ENCODE measurements around the gene COL2A1. TPM values are rescaled to one million over a fixed set of nuclear protein-coding genes. Genes with fewer than 3 reads are reported as not detected.

The COL2A1 gene
- total RNA-seq, 2 experiments from 2014 or later, result 0.34 TPM; not detected in 1

DNA sequence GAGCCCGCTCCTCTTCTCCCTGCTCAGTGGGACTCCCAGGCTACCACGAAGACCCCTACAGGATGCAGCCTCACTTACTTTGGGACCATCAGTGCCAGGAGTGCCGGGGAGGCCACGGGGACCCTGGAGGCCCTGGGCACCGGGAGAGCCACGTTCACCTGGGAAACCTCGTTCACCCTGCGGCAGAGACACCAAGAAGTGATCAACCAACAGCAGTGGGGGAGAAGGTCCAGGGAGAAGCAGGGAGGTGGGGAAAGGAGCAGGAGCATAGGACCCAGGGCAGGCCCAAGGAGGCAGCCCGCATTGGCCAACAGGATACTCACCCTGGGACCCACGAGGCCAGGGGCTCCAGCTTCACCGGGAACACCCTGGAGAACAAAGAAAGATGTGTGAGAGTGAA, 21.5 kb downstream of the COL2A1 start:
- TF ChIP-seq, protein P1, sequence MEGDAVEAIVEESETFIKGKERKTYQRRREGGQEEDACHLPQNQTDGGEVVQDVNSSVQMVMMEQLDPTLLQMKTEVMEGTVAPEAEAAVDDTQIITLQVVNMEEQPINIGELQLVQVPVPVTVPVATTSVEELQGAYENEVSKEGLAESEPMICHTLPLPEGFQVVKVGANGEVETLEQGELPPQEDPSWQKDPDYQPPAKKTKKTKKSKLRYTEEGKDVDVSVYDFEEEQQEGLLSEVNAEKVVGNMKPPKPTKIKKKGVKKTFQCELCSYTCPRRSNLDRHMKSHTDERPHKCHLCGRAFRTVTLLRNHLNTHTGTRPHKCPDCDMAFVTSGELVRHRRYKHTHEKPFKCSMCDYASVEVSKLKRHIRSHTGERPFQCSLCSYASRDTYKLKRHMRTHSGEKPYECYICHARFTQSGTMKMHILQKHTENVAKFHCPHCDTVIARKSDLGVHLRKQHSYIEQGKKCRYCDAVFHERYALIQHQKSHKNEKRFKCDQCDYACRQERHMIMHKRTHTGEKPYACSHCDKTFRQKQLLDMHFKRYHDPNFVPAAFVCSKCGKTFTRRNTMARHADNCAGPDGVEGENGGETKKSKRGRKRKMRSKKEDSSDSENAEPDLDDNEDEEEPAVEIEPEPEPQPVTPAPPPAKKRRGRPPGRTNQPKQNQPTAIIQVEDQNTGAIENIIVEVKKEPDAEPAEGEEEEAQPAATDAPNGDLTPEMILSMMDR (IDR thresholded peaks at IDR 0.05), result no peak
- H3K27me3 Mint-ChIP-seq, result peaks cover 4% of the 10 kb centered on the region
- H3K36me3 Mint-ChIP-seq (ENCODE audit: low read depth), result no peaks in the 10 kb centered on the region
- no peak overlapping the region for H3K4me3 Mint-ChIP-seq
- no peak overlapping the region for H3K27ac Mint-ChIP-seq
- ATAC-seq (no peak), DNase-seq (no peak)
- ChIA-PET POLR2A (no interaction called here), CTCF (interaction anchor here (1.2 kb wide), 1 partner anchor 19 kb away, joined by 5 read pairs; the partner anchor contains the start of gene TMEM106C)
- no peaks in the 10 kb centered on the region for H3K4me1 Mint-ChIP-seq (ENCODE audit: low read depth)
- H3K9me3 Mint-ChIP-seq, result no peaks in the 10 kb centered on the region
- intact Hi-C loops (cut with micrococcal nuclease), result no loop called here

DNA sequence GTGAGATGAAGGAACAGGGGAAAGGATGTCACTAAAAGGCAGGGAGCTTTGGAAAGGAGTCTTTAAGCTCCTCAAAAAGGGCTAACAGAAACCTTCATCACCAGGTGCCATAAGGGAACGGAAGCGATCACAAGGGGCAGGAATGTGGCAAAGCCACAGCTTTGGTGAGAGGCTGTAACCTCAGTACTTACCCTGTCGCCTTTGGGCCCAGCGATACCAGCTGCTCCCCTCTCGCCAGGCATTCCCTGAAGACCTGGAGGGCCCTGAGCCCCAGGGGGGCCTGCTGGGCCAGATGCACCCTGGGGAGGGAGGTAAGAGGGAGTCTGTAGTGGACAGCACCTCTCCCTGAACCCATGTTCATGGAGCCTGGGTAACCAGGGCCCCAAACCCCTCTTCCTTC, 22.0 kb downstream of the COL2A1 start:
- ChIA-PET CTCF (interaction anchor here (1.2 kb wide), 1 partner anchor 19 kb away, joined by 5 read pairs; the partner anchor contains the start of gene TMEM106C), POLR2A (no interaction called here)
- H3K27ac Mint-ChIP-seq, result no peak overlapping the region
- H3K27me3 Mint-ChIP-seq, result peaks cover 4% of the 10 kb centered on the region
- H3K36me3 Mint-ChIP-seq (ENCODE audit: low read depth), result no peaks in the 10 kb centered on the region
- no peak for ATAC-seq
- TF ChIP-seq, protein P1 (IDR thresholded peaks at IDR 0.05), result no peak
- intact Hi-C loops (cut with micrococcal nuclease), result no loop called here
- no peak for DNase-seq
- H3K4me3 Mint-ChIP-seq, result no peak overlapping the region
- no peaks in the 10 kb centered on the region for H3K4me1 Mint-ChIP-seq (ENCODE audit: low read depth)
- H3K9me3 Mint-ChIP-seq, result no peaks in the 10 kb centered on the region

DNA sequence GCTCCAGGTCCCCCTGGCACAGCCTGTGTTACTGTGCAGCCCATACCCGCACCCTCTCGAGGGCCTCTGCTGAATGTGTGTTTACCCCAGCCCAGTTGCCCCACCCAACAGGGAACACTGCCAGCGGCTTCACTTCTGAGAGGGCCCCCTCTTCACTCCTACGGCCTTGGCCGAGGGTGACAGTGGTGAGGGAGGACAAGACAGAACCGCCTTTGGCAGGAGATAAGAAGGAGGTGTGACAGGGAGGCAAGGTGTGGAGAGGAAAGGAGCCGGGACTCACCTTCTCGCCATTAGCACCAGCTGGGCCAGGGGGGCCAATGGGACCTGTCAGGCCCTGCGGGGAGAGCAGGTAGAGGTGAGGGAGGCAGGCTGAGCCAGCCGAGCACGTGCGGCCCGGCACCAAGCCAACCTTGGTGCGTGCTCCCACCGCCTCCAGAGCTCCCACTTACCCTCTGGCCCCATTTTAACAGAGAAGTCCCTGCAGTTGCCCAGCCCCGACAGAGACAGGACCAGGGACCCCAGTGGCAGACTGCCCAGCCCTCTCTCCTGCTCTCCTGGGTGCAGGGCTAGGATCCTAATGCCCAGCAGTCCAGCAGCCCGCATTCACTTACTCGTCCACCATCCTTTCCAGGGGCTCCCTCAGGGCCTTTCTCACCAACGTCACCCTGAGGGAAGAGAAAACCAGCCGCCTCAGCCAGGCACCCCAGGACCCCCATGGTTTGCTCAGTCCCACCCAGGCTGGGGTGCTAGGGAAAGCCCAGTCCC, 22.6 kb downstream of the COL2A1 start:
- H3K27me3 Mint-ChIP-seq, result peaks cover 2% of the 10 kb centered on the region
- ChIA-PET CTCF (interaction anchor here (1.2 kb wide), 1 partner anchor 18 kb away, joined by 5 read pairs; the partner anchor contains the start of gene TMEM106C), POLR2A (no interaction called here)
- intact Hi-C loops (cut with micrococcal nuclease), result no loop called here
- H3K9me3 Mint-ChIP-seq, result no peaks in the 10 kb centered on the region
- H3K4me1 Mint-ChIP-seq (ENCODE audit: low read depth), result no peaks in the 10 kb centered on the region
- no peak overlapping the region for H3K4me3 Mint-ChIP-seq
- no peaks in the 10 kb centered on the region for H3K36me3 Mint-ChIP-seq (ENCODE audit: low read depth)
- DNase-seq (no peak), ATAC-seq (no peak)
- TF ChIP-seq, protein P1 (IDR thresholded peaks at IDR 0.05), result no peak
- no peak overlapping the region for H3K27ac Mint-ChIP-seq

DNA sequence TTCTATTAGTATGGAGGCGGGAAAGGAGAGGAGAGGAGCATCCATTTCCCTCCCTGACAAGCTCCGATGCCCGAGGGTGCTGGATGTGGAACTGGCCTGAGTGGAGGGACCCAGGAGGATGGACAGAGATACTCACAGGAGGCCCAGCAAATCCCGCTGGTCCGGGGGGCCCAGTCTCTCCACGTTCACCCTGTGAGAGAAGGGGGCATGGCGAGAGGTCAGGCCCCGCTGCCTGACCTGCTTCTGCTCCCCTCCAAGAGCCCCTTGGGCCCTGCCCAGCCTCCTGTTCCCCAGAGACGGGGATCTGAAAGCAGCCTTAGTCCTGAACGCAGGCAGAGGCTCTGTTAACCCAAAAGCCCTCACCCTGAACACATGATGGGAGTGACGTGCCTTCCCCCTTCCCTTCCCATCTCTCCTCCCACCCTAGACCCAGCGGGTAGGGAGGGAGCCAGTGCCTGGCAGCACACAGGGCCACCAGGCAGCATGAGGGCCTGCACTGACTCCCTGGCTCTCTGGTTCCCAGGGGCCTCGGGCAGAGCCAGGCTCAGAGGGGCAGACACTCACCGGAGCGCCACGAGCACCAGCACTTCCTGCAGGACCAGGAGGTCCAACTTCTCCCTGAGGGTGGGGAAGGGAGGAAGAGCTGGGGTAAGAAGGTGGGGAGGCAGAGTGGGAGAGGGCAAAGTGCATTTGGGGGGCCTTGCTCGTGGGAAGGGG, 23.3 kb downstream of the COL2A1 start:
- Mint-ChIP-seq H3K27ac (no peak overlapping the region), H3K9me3 (no peaks in the 10 kb centered on the region), H3K27me3 (peaks cover 2% of the 10 kb centered on the region), H3K4me1 (ENCODE audit: low read depth) (no peaks in the 10 kb centered on the region), H3K4me3 (no peak overlapping the region), H3K36me3 (ENCODE audit: low read depth) (no peaks in the 10 kb centered on the region)
- ATAC-seq (no peak), DNase-seq (no peak)
- intact Hi-C loops (cut with micrococcal nuclease), result no loop called here
- POLR2A ChIA-PET, result no interaction called here
- CTCF ChIA-PET, result interaction anchor here (1.5 to 1.6 kb wide), 2 partner anchors 14 to 18 kb away, joined by 4 to 5 read pairs; partner anchors contain the start of gene TMEM106C
- TF ChIP-seq, protein P1 (IDR thresholded peaks at IDR 0.05), result no peak

DNA sequence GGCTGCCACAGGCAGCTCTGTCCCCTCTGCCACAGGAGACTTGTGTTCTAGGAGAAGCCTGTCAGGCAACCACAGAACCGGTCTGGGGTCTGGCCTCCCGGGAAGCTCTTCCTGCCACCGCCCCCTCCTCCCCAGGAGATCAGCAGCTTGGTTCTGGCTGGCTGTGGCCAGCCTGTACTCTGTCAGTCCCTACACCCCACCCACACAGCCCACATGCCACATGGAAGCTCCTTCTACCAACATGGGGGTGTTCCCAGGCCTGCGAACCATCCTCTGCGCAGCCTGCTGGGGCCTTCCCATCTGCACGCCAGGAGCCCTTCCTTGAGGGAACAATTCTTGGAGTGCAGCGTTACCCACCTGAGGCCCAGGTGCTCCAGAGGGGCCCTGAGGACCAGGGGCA, 24.1 kb downstream of the COL2A1 start:
- POLR2A ChIA-PET, result no interaction called here
- TF ChIP-seq, protein P1 (IDR thresholded peaks at IDR 0.05), result no peak
- Mint-ChIP-seq H3K27ac (no peak overlapping the region), H3K36me3 (ENCODE audit: low read depth) (no peaks in the 10 kb centered on the region), H3K9me3 (no peaks in the 10 kb centered on the region), H3K4me1 (ENCODE audit: low read depth) (no peaks in the 10 kb centered on the region), H3K4me3 (no peak overlapping the region), H3K27me3 (peaks cover 2% of the 10 kb centered on the region)
- intact Hi-C loops (cut with micrococcal nuclease), result no loop called here
- CTCF ChIA-PET, result interaction anchor here (0.6 to 1.6 kb wide), 3 partner anchors 14 to 262 kb away, joined by 3 to 5 read pairs (median 4); partner anchors contain the start of gene TMEM106C
- DNase-seq (no peak), ATAC-seq (no peak)
